Cardiac fibroblast (primary cell): ENCODE results near the gene PHF14.
A peak's percentile ranks its signal among the peaks of the same experiment; 100 is the strongest.

ENCODE experiments used
- DNase-seq, 2 donors: peaks; one replicate each; pipeline versions ENCODE4 v3.0.0 to v3.0.0-alpha.2; 2010; ENCODE audit warnings: low read depth in 2 of 2
- H3K4me3 ChIP-seq, 2 donors: replicated peaks in 1 of 2; 1 replicate in 1 of 2; 2 replicates in 1 of 2; pipeline ENCODE4 v1.5.1; 2011; ENCODE audit warnings: low read depth in 2 of 2, low read length in 2 of 2, mild to moderate bottlenecking in 2 of 2, moderate library complexity in 1 of 2
- TF ChIP-seq, protein P1 (sequence below): IDR thresholded peaks from one replicate; pipeline ENCODE4 v1.5.1; 2011; ENCODE audit warnings: low read depth, mild to moderate bottlenecking, low read length, inconsistent platforms

PHF14 gene

DNA sequence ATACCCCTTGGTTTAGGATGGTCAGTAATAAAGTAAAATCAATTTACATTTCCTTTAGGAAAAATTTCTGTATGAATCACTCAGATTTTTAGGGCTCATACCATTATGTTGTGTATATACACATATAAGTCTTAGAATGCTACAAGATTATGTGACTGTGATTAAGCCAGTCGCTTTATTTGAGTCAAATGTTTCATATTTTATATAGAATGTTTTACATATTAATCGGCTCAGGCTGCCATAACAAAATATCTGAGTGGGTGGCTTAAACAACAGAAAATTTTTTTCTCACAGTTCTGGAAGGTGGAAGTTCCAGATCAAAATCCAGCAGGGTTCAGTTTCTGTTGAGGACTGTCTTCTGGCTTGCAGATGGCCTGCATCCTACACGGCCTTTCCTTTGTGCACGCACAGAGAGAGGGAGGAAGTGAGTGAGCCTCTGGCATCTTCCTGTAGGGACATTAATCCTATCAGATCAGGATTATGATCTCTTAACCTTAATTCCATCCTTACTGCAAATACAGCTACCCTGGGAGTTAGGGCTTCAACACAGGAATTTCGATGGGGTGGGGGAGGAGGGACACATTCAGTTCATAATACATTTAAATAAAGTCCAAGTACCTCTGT, 198.0 kb downstream of the PHF14 start:
- TF ChIP-seq, protein P1, sequence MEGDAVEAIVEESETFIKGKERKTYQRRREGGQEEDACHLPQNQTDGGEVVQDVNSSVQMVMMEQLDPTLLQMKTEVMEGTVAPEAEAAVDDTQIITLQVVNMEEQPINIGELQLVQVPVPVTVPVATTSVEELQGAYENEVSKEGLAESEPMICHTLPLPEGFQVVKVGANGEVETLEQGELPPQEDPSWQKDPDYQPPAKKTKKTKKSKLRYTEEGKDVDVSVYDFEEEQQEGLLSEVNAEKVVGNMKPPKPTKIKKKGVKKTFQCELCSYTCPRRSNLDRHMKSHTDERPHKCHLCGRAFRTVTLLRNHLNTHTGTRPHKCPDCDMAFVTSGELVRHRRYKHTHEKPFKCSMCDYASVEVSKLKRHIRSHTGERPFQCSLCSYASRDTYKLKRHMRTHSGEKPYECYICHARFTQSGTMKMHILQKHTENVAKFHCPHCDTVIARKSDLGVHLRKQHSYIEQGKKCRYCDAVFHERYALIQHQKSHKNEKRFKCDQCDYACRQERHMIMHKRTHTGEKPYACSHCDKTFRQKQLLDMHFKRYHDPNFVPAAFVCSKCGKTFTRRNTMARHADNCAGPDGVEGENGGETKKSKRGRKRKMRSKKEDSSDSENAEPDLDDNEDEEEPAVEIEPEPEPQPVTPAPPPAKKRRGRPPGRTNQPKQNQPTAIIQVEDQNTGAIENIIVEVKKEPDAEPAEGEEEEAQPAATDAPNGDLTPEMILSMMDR = no peak
- no peak for DNase-seq

GRCh38 chr7:11172835-11173234, 199.2 kb downstream of the PHF14 start:
- TF ChIP-seq, protein P1 = no peak
- no peak overlapping the region for H3K4me3 ChIP-seq
- DNase-seq = no peak

More for the DNA sequence above, 198.0 kb downstream of the PHF14 start:
- H3K4me3 ChIP-seq = no peak overlapping the region

GRCh38 chr7:11175371-11175770, 201.7 kb downstream of the PHF14 start:
- TF ChIP-seq, protein P1 = no peak
- no peak for DNase-seq
- H3K4me3 ChIP-seq = no peak overlapping the region

- no peak for DNase-seq
- TF ChIP-seq, protein P1 = no peak
- no peak overlapping the region for H3K4me3 ChIP-seq
These were observed 202.2 kb downstream of the PHF14 start for GRCh38 chr7:11175887-11176286.

DNA sequence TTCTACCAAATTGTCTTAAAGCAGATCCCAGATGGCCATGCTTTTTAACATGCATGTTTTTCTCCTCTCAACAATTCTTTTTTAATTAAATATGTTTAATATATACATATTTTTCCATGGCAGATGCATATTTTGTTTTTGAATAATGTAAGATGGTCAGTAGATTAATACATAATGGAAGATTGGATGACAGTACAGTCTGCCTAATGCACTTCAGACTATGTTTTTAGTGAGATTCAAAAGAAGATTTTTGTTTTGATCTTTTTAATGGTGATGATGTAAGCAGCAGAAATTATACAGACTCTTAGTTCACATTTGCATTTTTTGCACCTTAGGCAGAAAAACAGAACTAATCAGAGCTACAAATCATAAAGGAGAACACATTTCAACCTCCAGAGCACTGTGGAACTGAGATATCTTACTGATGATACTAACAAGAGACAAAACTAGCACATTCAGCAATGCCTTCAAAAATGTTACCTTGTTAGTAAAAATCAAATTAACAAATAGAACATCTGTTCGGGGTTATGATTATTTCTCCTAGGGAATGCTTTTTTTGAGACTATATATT, 203.4 kb downstream of the PHF14 start:
- no peak for DNase-seq
- no peak overlapping the region for H3K4me3 ChIP-seq
- TF ChIP-seq, protein P1 = no peak

GRCh38 chr7:11177793-11178192, 204.1 kb downstream of the PHF14 start:
- TF ChIP-seq, protein P1 = no peak
- no peak overlapping the region for H3K4me3 ChIP-seq
- DNase-seq = peak in 1 of 2 donors; percentile 63

GRCh38 chr7:11181590-11181989, 207.9 kb downstream of the PHF14 start:
- no peak overlapping the region for H3K4me3 ChIP-seq
- TF ChIP-seq, protein P1 = no peak
- no peak for DNase-seq
